Fibroblast of villous mesenchyme (primary cell): ENCODE measurements around the gene WDR37. TPM values are rescaled to one million over a fixed set of nuclear protein-coding genes. Genes with fewer than 3 reads are reported as not detected.
"Not testable (repeated sequence)": the region's sequence is repeated elsewhere in the genome, so short reads cannot be mapped to it uniquely, and the experiment has no call there.

Source experiments
- DNase-seq: peaks from one replicate; pipeline ENCODE4 v3.0.0-alpha.2; 2010; ENCODE audit warnings: low read depth
- H3K4me3 ChIP-seq: 2 replicates; pipeline ENCODE4 v1.5.1; 2011; ENCODE audit warnings: low read depth, mild to moderate bottlenecking, low read length
- total RNA-seq: library from RNA; depleted of rRNA; stranded (reverse); fragments of >200 nt; gene quantifications from 2 replicates; pipeline ENCODE4 v1.2.3, GENCODE V29; 2012
- TF ChIP-seq, protein P1 (sequence below): IDR thresholded peaks from 2 replicates; pipeline ENCODE4 v1.5.1; 2012; ENCODE audit warnings: low read depth, mild to moderate bottlenecking, low read length; ENCODE audit not compliant: insufficient read depth

Gene WDR37
- total RNA-seq, 1 donor: 27.2 TPM

DNA sequence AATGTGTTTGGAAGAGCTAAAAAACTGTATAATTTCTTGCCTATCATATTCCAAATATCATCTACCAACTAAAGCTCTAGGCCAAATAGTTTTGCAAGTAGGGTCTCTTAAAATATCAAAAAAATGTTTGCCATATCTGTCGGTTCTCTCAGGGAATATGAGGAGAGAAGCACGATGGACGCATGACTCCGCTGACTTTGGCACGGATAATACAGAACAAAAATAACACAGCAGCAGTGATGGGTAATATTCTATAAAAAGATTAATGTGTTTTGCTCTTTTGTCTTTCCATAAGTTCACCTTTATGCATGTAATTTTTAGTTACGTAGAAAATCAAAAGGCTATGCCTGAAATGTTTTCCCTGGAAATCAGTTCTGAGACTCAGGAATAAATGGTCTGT, 29.6 kb upstream of the WDR37 start:
- no peak for DNase-seq
- TF ChIP-seq, protein P1, sequence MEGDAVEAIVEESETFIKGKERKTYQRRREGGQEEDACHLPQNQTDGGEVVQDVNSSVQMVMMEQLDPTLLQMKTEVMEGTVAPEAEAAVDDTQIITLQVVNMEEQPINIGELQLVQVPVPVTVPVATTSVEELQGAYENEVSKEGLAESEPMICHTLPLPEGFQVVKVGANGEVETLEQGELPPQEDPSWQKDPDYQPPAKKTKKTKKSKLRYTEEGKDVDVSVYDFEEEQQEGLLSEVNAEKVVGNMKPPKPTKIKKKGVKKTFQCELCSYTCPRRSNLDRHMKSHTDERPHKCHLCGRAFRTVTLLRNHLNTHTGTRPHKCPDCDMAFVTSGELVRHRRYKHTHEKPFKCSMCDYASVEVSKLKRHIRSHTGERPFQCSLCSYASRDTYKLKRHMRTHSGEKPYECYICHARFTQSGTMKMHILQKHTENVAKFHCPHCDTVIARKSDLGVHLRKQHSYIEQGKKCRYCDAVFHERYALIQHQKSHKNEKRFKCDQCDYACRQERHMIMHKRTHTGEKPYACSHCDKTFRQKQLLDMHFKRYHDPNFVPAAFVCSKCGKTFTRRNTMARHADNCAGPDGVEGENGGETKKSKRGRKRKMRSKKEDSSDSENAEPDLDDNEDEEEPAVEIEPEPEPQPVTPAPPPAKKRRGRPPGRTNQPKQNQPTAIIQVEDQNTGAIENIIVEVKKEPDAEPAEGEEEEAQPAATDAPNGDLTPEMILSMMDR: no peak
- H3K4me3 ChIP-seq: no peak overlapping the region

DNA sequence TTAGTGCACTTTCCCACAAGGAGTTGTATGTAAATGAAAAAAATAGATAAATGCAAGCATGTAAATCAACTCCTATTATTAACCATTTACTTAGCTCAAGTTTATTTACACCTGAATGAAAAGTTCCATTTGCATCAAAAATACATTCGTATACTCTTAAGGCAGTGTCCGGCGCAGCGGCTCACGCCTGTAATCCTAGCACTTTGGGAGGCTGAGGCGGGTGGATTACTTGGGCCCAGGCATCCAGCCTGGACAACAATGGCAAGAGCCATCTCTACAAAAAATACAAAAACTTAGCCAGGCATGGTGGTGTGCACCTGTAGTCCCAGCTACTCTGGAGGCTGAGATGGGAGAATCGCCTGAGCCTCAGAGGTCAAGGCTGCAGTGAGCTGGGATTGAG, 26.3 kb upstream of the WDR37 start:
- H3K4me3 ChIP-seq: no peak overlapping the region
- TF ChIP-seq, protein P1: no peak
- no peak for DNase-seq

DNA sequence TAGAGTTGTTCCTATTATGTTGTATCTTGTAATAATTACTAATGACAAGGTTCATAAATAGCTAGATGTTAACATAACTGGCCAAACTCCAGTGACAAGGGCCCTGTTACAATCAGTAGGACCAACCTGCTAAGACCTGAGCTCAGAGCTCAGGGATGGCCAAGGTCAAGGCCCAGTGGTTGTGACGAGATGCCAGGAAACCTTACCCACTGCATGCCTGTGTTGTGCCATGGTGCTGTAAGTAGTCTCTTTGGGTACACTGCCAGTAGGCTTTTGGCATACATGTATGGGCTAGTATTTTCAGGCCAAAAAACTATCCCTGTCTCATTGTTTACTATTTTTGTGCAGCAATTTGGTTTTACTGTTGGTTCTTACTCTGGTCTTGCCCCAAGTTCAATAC, 22.6 kb upstream of the WDR37 start:
- no peak for DNase-seq
- TF ChIP-seq, protein P1: no peak
- H3K4me3 ChIP-seq: no peak overlapping the region

GRCh38 chr10:1034758-1035157, 21.4 kb upstream of the WDR37 start:
- peak; percentile 41 for DNase-seq
- no peak overlapping the region for H3K4me3 ChIP-seq
- TF ChIP-seq, protein P1: no peak

DNA sequence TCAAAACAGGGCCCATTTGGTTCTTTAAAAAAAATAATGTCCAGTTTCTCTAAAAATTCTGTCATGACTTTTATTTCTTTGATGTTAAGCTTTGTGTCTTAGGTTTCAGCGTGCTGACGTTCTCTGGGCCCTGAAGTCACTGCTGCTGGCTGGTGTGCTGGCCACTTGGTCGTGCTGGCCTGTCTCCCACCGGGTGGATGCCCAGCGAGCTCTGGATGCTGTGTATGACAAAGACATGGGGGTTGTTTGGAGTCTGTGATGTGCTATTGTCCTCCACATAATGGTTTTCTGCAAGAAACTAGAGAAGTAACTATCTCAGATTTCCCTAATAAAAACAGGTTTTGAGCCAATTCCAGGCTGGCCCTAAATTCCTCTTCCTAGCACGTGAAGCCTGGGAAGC, 21.0 kb upstream of the WDR37 start:
- TF ChIP-seq, protein P1: no peak
- DNase-seq: no peak
- no peak overlapping the region for H3K4me3 ChIP-seq

DNA sequence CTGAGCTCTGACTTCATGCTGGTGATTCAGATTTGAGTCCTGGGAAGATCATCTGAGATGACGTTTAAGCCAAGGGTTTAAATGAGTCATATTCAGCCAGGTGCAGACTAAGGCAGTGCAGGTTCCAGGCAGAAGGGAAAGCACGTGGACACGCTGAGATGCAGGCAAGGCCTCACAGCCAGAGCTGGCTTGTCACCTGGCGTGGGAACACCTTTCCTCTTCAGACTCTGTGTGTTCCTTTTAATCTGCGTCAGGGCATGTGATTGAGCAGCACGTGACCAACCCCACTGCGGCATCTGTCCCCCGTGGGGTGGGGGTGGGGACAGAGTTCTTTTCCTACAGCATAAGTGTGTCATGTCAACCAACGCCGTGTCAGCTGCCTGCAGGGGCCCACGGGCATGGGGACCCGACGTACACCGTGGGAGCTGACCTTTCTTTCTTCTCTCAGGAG, 19.8 kb upstream of the WDR37 start:
- TF ChIP-seq, protein P1: no peak
- no peak for DNase-seq
- no peak overlapping the region for H3K4me3 ChIP-seq

- H3K4me3 ChIP-seq: no peak overlapping the region
- TF ChIP-seq, protein P1: no peak
- no peak for DNase-seq
Measured at GRCh38 chr10:1037098-1037497, 19.1 kb upstream of the WDR37 start.

- H3K4me3 ChIP-seq, DNase-seq: not testable (repeated sequence)
Measured at GRCh38 chr10:1038769-1039168, 17.4 kb upstream of the WDR37 start.
